H1 (cell line): ENCODE data around the gene COG3. TPM values are rescaled to one million over a fixed set of nuclear protein-coding genes. Genes with fewer than 3 reads are reported as not detected.

ENCODE experiments used
- CTCF ChIA-PET: fragments of 300-600 bp; sonication (Branson Sonifier 250); formaldehyde crosslinking; loops from one replicate; lab custom pipeline; 2021; ENCODE audit not compliant: partially characterized antibody; lab: Charles Lee
- POLR2A ChIA-PET: fragments of 300-600 bp; sonication (Branson Sonifier 250); formaldehyde crosslinking; loops from one replicate; lab custom pipeline; 2021; ENCODE audit warnings: inconsistent platforms; ENCODE audit not compliant: partially characterized antibody; lab: Charles Lee
- DNase-seq, 2 experiments: peaks; one replicate each; pipeline versions ENCODE4 v3.0.0 to v3.0.0-alpha.2; 2010 to 2022; ENCODE audit warnings: low spot score in 2 of 2, low read depth in 1 of 2, mixed read lengths in 1 of 2
- FAIRE-seq: peaks from 2 replicates; lab custom pipeline; 2011; peaks lifted over from hg19 to GRCh38; lab: Jason Lieb, UNC
- H2AFZ ChIP-seq: 2 replicates; pipeline ENCODE4 v1.8.1; 2012; ENCODE audit warnings: low read length, inconsistent platforms
- H2AK5ac ChIP-seq: 2 replicates; pipeline ENCODE4 v1.6.1; 2013; ENCODE audit warnings: low read depth, low read length
- H2BK120ac ChIP-seq: replicated peaks from 2 replicates; pipeline ENCODE3; 2013; ENCODE audit warnings: low read depth, low read length, inconsistent platforms
- H2BK12ac ChIP-seq: 2 replicates; pipeline ENCODE4 v1.6.1; 2013; ENCODE audit warnings: low read depth, low read length
- H2BK15ac ChIP-seq: 2 replicates; pipeline ENCODE4 v1.6.1; 2013; ENCODE audit warnings: low read length
- H2BK20ac ChIP-seq: 2 replicates; pipeline ENCODE4 v1.6.1; 2013; ENCODE audit warnings: low read length
- H2BK5ac ChIP-seq: 2 replicates; pipeline ENCODE4 v1.6.1; 2013; ENCODE audit warnings: low read depth, low read length
- H3K14ac ChIP-seq: 2 replicates; pipeline ENCODE4 v1.6.1; 2013; ENCODE audit warnings: inconsistent platforms; ENCODE audit not compliant: insufficient read length
- H3K18ac ChIP-seq: 2 replicates; pipeline ENCODE4 v1.6.1; 2013; ENCODE audit warnings: low read length; ENCODE audit errors: extremely low read depth
- H3K23ac ChIP-seq: 2 replicates; pipeline ENCODE4 v1.6.1; 2013; ENCODE audit warnings: inconsistent platforms; ENCODE audit not compliant: insufficient read length
- H3K23me2 ChIP-seq: 2 replicates; pipeline ENCODE4 v1.6.1; 2013; ENCODE audit warnings: low read depth, low read length
- H3K27ac ChIP-seq: 2 replicates; pipeline ENCODE4 v1.6.1; 2011; ENCODE audit warnings: low read depth, low read length, inconsistent platforms
- H3K27me3 ChIP-seq, 4 experiments: replicated peaks in 1 of 4; 1 replicate in 1 of 4; 2 replicates in 3 of 4; pipeline versions ENCODE4 v1.6.1 to v1.8.1; 2011 to 2013; ENCODE audit warnings: low read length in 3 of 4, mild to moderate bottlenecking in 3 of 4, inconsistent platforms in 2 of 4, mixed read lengths in 2 of 4, moderate library complexity in 1 of 4; ENCODE audit not compliant: control insufficient read depth in 3 of 4, insufficient read depth in 3 of 4; ENCODE audit errors: extremely low read depth in 1 of 4
- H3K36me3 ChIP-seq, 4 experiments: 2 replicates each; pipeline versions ENCODE4 v1.6.1 to v1.8.1; 2011 to 2013; ENCODE audit warnings: mild to moderate bottlenecking in 4 of 4, low read length in 3 of 4, moderate library complexity in 2 of 4, control low read depth in 1 of 4, inconsistent platforms in 1 of 4; ENCODE audit not compliant: insufficient read depth in 4 of 4, control insufficient read depth in 2 of 4
- H3K4ac ChIP-seq: replicated peaks from 2 replicates; pipeline ENCODE3; 2013; ENCODE audit warnings: low read length, low read depth, mixed read lengths, inconsistent platforms; ENCODE audit not compliant: insufficient read length
- H3K4me1 ChIP-seq, 4 experiments: replicated peaks in 1 of 4; 1 replicate in 1 of 4; 2 replicates in 3 of 4; pipeline versions ENCODE4 v1.6.1 to v1.8.1; 2011 to 2013; ENCODE audit warnings: low read length in 3 of 4, inconsistent platforms in 2 of 4, mixed read lengths in 1 of 4; ENCODE audit not compliant: insufficient read depth in 4 of 4, control insufficient read depth in 3 of 4
- H3K4me2 ChIP-seq, 2 experiments: 2 replicates each; pipeline versions ENCODE4 v1.6.1 to v1.8.1; 2011 to 2013; ENCODE audit warnings: low read depth in 2 of 2, low read length in 2 of 2, control low read depth in 1 of 2, inconsistent platforms in 1 of 2, mild to moderate bottlenecking in 1 of 2; ENCODE audit not compliant: insufficient read depth in 1 of 2
- H3K4me3 ChIP-seq, 4 experiments: fragments of 200-600, 300-600 bp in 1 of 4; sonication (generic), shearing (Covaris generic), sonication (Bioruptor Twin) in 1 of 4; 2 replicates each; pipeline versions ENCODE4 v1.5.1 to v1.8.1; 2011 to 2016; ENCODE audit warnings: low read length in 4 of 4, low read depth in 3 of 4, control low read depth in 2 of 4, inconsistent platforms in 2 of 4, mild to moderate bottlenecking in 2 of 4, mixed read lengths in 1 of 4, moderate library complexity in 1 of 4; ENCODE audit not compliant: insufficient read depth in 2 of 4; ENCODE audit errors: extremely low read depth in 1 of 4
- H3K56ac ChIP-seq: replicated peaks from 2 replicates; pipeline ENCODE3; 2013; ENCODE audit warnings: low read depth, mild to moderate bottlenecking, mixed read lengths, low read length, inconsistent platforms; ENCODE audit not compliant: insufficient read length
- H3K79me1 ChIP-seq: 2 replicates; pipeline ENCODE4 v1.6.1; 2013; ENCODE audit warnings: low read depth, low read length, control low read depth
- H3K79me2 ChIP-seq, 2 experiments: 2 replicates each; pipeline versions ENCODE4 v1.6.1 to v1.8.1; 2012 to 2013; ENCODE audit warnings: low read length in 2 of 2, mild to moderate bottlenecking in 2 of 2, inconsistent platforms in 1 of 2; ENCODE audit not compliant: insufficient read depth in 2 of 2, control insufficient read depth in 1 of 2
- H3K9ac ChIP-seq, 4 experiments: replicated peaks in 1 of 4; 1 replicate in 1 of 4; 2 replicates in 3 of 4; pipeline versions ENCODE4 v1.6.1 to v1.8.1; 2011 to 2013; ENCODE audit warnings: low read depth in 3 of 4, low read length in 3 of 4, control low read depth in 2 of 4, mild to moderate bottlenecking in 2 of 4, moderate library complexity in 2 of 4, inconsistent platforms in 1 of 4; ENCODE audit errors: extremely low read depth in 1 of 4
- H3K9me3 ChIP-seq, 2 experiments: 2 replicates each; pipeline versions ENCODE4 v1.6.1 to v1.8.1; 2012 to 2013; ENCODE audit warnings: mild to moderate bottlenecking in 2 of 2, moderate library complexity in 2 of 2, control low read depth in 1 of 2, inconsistent platforms in 1 of 2, low read depth in 1 of 2, low read length in 1 of 2, mixed read lengths in 1 of 2; ENCODE audit not compliant: insufficient read depth in 2 of 2
- H4K20me1 ChIP-seq, 2 experiments: replicated peaks in 1 of 2; 2 replicates each; pipeline versions ENCODE3 to v1.8.1; 2011 to 2013; ENCODE audit warnings: inconsistent platforms in 2 of 2, low read length in 2 of 2, mild to moderate bottlenecking in 1 of 2; ENCODE audit not compliant: insufficient read depth in 2 of 2, control insufficient read depth in 1 of 2
- H4K5ac ChIP-seq: 2 replicates; pipeline ENCODE4 v1.6.1; 2013; ENCODE audit warnings: low read length, low read depth, mixed read lengths, inconsistent platforms; ENCODE audit not compliant: insufficient read length
- H4K8ac ChIP-seq: 2 replicates; pipeline ENCODE4 v1.8.0; 2013; ENCODE audit warnings: mild to moderate bottlenecking, moderate library complexity, low read length, inconsistent platforms; ENCODE audit not compliant: insufficient read depth; ENCODE audit errors: extremely low read depth
- H4K91ac ChIP-seq: replicated peaks from 2 replicates; pipeline ENCODE3; 2013; ENCODE audit warnings: low read length, mixed read lengths, inconsistent platforms; ENCODE audit not compliant: insufficient read length
- BRCA1 ChIP-seq: IDR thresholded peaks from 2 replicates; pipeline ENCODE4 v1.6.1; 2012; ENCODE audit warnings: low read depth, low read length, improper control_type of control experiment
- CHD1 ChIP-seq: IDR thresholded peaks from 2 replicates; pipeline ENCODE4 v1.6.1; 2012; ENCODE audit warnings: low read depth, low read length, improper control_type of control experiment
- GABPA ChIP-seq: IDR thresholded peaks from 2 replicates; pipeline ENCODE4 v1.6.1; 2011; ENCODE audit warnings: mild to moderate bottlenecking, low read length, moderate library complexity, borderline replicate concordance; ENCODE audit not compliant: insufficient read depth
- HDAC2 ChIP-seq, 2 experiments: fragments of 300-600 bp in 1 of 2; sonication (generic) in 1 of 2; IDR thresholded peaks; 2 replicates each; pipeline ENCODE4 v1.6.1; 2011 to 2012; ENCODE audit warnings: low read depth in 2 of 2, low read length in 2 of 2, mild to moderate bottlenecking in 2 of 2, moderate library complexity in 2 of 2, borderline replicate concordance in 1 of 2, inconsistent platforms in 1 of 2
- HDAC6 ChIP-seq: IDR thresholded peaks from one replicate; pipeline ENCODE4 v1.7.1; 2012; ENCODE audit warnings: low read depth, mild to moderate bottlenecking, inconsistent platforms, low read length, moderate library complexity
- MAFK ChIP-seq: IDR thresholded peaks from 2 replicates; pipeline ENCODE4 v1.6.1; 2012; ENCODE audit warnings: low read depth, mild to moderate bottlenecking, improper control_type of control experiment, low read length
- RXRA ChIP-seq: IDR thresholded peaks from 2 replicates; pipeline ENCODE4 v1.6.1; 2011; ENCODE audit warnings: low read depth, mild to moderate bottlenecking, low read length, moderate library complexity; ENCODE audit not compliant: insufficient read depth
- SP2 ChIP-seq: IDR thresholded peaks from 2 replicates; pipeline ENCODE4 v1.6.1; 2012; ENCODE audit warnings: mild to moderate bottlenecking, low read length, inconsistent platforms
- SP4 ChIP-seq: IDR thresholded peaks from 2 replicates; pipeline ENCODE4 v1.6.1; 2012; ENCODE audit warnings: low read length, inconsistent platforms
- TEAD4 ChIP-seq: IDR thresholded peaks from 2 replicates; pipeline ENCODE4 v1.6.1; 2012; ENCODE audit warnings: low read depth, low read length, inconsistent platforms, mixed read lengths
- ZNF274 ChIP-seq: IDR thresholded peaks from 2 replicates; pipeline ENCODE4 v1.7.0; 2012; ENCODE audit warnings: low read length, borderline replicate concordance; ENCODE audit errors: extremely low read depth
- WGBS, 2 experiments: shearing (Covaris generic) in 1 of 2; methylation state at CpG; one replicate each; pipeline versions ENCODE4 v1.1.6 to v1.1.7; 2013 to 2015; ENCODE audit warnings: low lambda C conversion rate in 2 of 2, mixed read lengths in 2 of 2, inconsistent platforms in 1 of 2, low coverage in 1 of 2, missing lambda C conversion rate in 1 of 2; ENCODE audit not compliant: insufficient replicate concordance in 2 of 2, insufficient coverage in 1 of 2, insufficient read length in 1 of 2; ENCODE audit errors: extremely low coverage in 1 of 2, missing lambda C conversion rate in 1 of 2; 5-methylcytosine and 5-hydroxymethylcytosine counted together
- polyA plus RNA-seq, 7 experiments: library from polyadenylated mRNA; depleted of rRNA in 3 of 7; stranded (reverse) in 5 of 7; unstranded in 2 of 7; fragments of >200 nt in 5 of 7; fragments of 200-250 nt in 2 of 7; gene quantifications; 1 replicate in 5 of 7; 2 replicates in 1 of 7; 4 replicates in 1 of 7; pipeline versions ENCODE4 v1.2.1 to v1.2.3, GENCODE V29; 2011 to 2013; ENCODE audit warnings: missing spikeins in 2 of 7, mixed read lengths in 2 of 7
- total RNA-seq: library from RNA; stranded (reverse); fragmentation: NEBNext Ultra II Directional; extraction: Animal tissue kit (Norgen Biotek cat#: 25700); gene quantifications from 2 replicates; pipeline ENCODE4 v1.2.1, GENCODE V29; 2021
- TF ChIP-seq, protein P1 (sequence below), 3 experiments: IDR thresholded peaks; 1 replicate in 2 of 3; 2 replicates in 1 of 3; pipeline versions ENCODE4 v1.5.1 to v1.6.1; 2011; ENCODE audit warnings: low read length in 3 of 3, mild to moderate bottlenecking in 3 of 3, inconsistent platforms in 2 of 3, low read depth in 1 of 3, moderate library complexity in 1 of 3; ENCODE audit not compliant: insufficient read depth in 1 of 3; ENCODE audit errors: control extremely low read depth in 1 of 3

The COG3 gene
- total and polyA plus RNA-seq, 2 of the 8 experiments (the other 6 are each of a cell fraction or from before 2014, with no cell fraction given): 12.7 to 13.5 TPM

DNA sequence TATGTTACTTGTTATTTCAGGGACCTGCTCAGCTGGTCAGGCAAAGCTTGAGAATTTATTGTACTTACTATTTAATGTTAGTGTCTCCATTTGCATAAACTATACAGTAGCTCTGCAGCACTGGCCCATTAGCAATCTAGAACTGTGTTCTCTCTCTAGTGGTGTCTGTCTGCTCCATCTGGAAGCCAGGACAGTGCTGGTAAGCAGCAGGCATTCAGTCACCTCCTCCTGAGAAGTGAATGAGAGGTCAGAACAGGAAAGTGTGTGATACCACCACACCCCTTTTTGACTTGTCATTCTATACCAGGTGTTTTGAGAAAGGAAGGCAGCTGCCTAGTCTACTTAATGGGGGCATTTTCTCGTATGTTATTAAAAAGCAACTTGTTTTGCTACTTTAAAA is 3.9 kb downstream of the COG3 start:
- H3K4me2 ChIP-seq: no peak overlapping the region
- no peak overlapping the region for H2AFZ ChIP-seq
- no peak overlapping the region for H3K4ac ChIP-seq
- H3K23ac ChIP-seq: no peak overlapping the region
- H4K8ac ChIP-seq: no peak overlapping the region
- 92% methylated on average over 1 of the region's 1 CpG; no CpG with 5 or more reads in 1 of the 2 experiments for WGBS, 2 experiments
- TF ChIP-seq BRCA1 (no peak), HDAC2 (IDR thresholded peaks at IDR 0.05; ENCODE audit: borderline replicate concordance in 1 of 2, low read depth in 2 of 2, low read length in 2 of 2) (no peak), RXRA (no peak), HDAC6 (no peak), SP2 (no peak), ZNF274 (no peak), GABPA (no peak), MAFK (no peak), TEAD4 (no peak), SP4 (no peak), CHD1 (no peak)
- TF ChIP-seq, protein P1, sequence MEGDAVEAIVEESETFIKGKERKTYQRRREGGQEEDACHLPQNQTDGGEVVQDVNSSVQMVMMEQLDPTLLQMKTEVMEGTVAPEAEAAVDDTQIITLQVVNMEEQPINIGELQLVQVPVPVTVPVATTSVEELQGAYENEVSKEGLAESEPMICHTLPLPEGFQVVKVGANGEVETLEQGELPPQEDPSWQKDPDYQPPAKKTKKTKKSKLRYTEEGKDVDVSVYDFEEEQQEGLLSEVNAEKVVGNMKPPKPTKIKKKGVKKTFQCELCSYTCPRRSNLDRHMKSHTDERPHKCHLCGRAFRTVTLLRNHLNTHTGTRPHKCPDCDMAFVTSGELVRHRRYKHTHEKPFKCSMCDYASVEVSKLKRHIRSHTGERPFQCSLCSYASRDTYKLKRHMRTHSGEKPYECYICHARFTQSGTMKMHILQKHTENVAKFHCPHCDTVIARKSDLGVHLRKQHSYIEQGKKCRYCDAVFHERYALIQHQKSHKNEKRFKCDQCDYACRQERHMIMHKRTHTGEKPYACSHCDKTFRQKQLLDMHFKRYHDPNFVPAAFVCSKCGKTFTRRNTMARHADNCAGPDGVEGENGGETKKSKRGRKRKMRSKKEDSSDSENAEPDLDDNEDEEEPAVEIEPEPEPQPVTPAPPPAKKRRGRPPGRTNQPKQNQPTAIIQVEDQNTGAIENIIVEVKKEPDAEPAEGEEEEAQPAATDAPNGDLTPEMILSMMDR (IDR thresholded peaks at IDR 0.05; ENCODE audit: control extremely low read depth in 1 of 3, insufficient read depth in 1 of 3, low read depth in 1 of 3, low read length in 3 of 3): no peak
- H3K79me1 ChIP-seq: peaks cover 2% of the 10 kb centered on the region
- no peak overlapping the region for H2BK12ac ChIP-seq
- H3K56ac ChIP-seq: no peak overlapping the region
- ChIA-PET CTCF (interaction anchor here (1.0 kb wide), 1 partner anchor 9 kb away, joined by 3 read pairs; no protein-coding TSS in a partner anchor), POLR2A (no interaction called here)
- H2BK5ac ChIP-seq: no peak overlapping the region
- H2AK5ac ChIP-seq: peak overlapping the region; percentile 82; the same call in 1 of the 2 replicates
- no peak overlapping the region; a peak in 1 of 7 replicates for H3K9ac ChIP-seq
- H4K20me1 ChIP-seq: peaks cover 2 to 18% of the 10 kb centered on the region in 2 experiments
- H3K79me2 ChIP-seq: peaks cover 4 to 78% of the 10 kb centered on the region in 2 experiments
- H3K27me3 ChIP-seq: no peaks in the 10 kb centered on the region
- H4K91ac ChIP-seq: no peak overlapping the region
- no peaks in the 10 kb centered on the region for H3K36me3 ChIP-seq
- no peak overlapping the region for H3K27ac ChIP-seq
- FAIRE-seq (no peak), DNase-seq (no peak)
- H3K9me3 ChIP-seq: no peaks in the 10 kb centered on the region
- H4K5ac ChIP-seq: no peak overlapping the region
- peaks cover 6% of the 10 kb centered on the region for H3K23me2 ChIP-seq
- H3K4me3 ChIP-seq: no peak overlapping the region
- H3K18ac ChIP-seq: no peak overlapping the region
- H3K14ac ChIP-seq: no peak overlapping the region
- H2BK120ac ChIP-seq: no peak overlapping the region
- H3K4me1 ChIP-seq: peaks cover 0 to 3% (median 1%) of the 10 kb centered on the region in 4 experiments; a peak in 3 of 7 replicates
- H2BK20ac ChIP-seq: no peak overlapping the region
- H2BK15ac ChIP-seq: no peak overlapping the region
